HepG2 (cell line): ENCODE measurements around the gene AHCY. TPM values are rescaled to one million over a fixed set of nuclear protein-coding genes. Genes with fewer than 3 reads are reported as not detected.

Source experiments
- KAT8 ChIP-seq: IDR thresholded peaks from 2 replicates; pipeline ENCODE4 v1.6.1; 2016; ENCODE audit warnings: missing genetic modification reagents, missing compliant biosample characterization
- MZF1 ChIP-seq: sonication (generic); formaldehyde crosslinking; IDR thresholded peaks from 2 replicates; pipeline ENCODE4 v1.8.1; 2023; ENCODE audit warnings: mild to moderate bottlenecking, missing genetic modification reagents, borderline replicate concordance
- RBM22 ChIP-seq: fragments of 200-400 bp; formaldehyde crosslinking; optimal IDR thresholded peaks from 2 replicates; pipeline ENCODE3; 2017; ENCODE audit warnings: mild to moderate bottlenecking, low read length, moderate library complexity
- SMARCE1 ChIP-seq: fragments of 450-650 bp; IDR thresholded peaks from 2 replicates; pipeline ENCODE4 v1.6.1; 2017; ENCODE audit warnings: borderline replicate concordance
- TAF15 ChIP-seq: fragments of 200-400 bp; formaldehyde crosslinking; IDR thresholded peaks from one replicate; pipeline ENCODE4 v1.6.1; 2018; ENCODE audit warnings: mild to moderate bottlenecking, low read depth, low read length; ENCODE audit not compliant: poor library complexity, severe bottlenecking
- ZBTB21 ChIP-seq: sonication (generic); formaldehyde crosslinking; IDR thresholded peaks from 2 replicates; pipeline ENCODE4 v1.4.0; 2020; ENCODE audit warnings: missing genetic modification reagents
- ZNF30 ChIP-seq: sonication (generic); formaldehyde crosslinking; IDR thresholded peaks from 2 replicates; pipeline ENCODE4 v1.5.0; 2020; ENCODE audit warnings: mild to moderate bottlenecking, missing genetic modification reagents
- ZNF430 ChIP-seq: sonication (generic); formaldehyde crosslinking; IDR thresholded peaks from 2 replicates; pipeline ENCODE4 v1.9.0; 2021; ENCODE audit warnings: mild to moderate bottlenecking, missing genetic modification reagents
- ZNF720 ChIP-seq: sonication (generic); formaldehyde crosslinking; IDR thresholded peaks from 2 replicates; pipeline ENCODE4 v1.4.0; 2020; ENCODE audit warnings: missing genetic modification reagents
- ZNF747 ChIP-seq: sonication (generic); formaldehyde crosslinking; IDR thresholded peaks from 2 replicates; pipeline ENCODE4 v1.8.1; 2023; ENCODE audit warnings: missing genetic modification reagents, mild to moderate bottlenecking, borderline replicate concordance
- polyA plus RNA-seq, 8 experiments: library from polyadenylated mRNA; depleted of rRNA in 3 of 8; stranded (reverse) in 7 of 8; unstranded in 1 of 8; fragments of >200 nt; fragmentation: Illumina TruSeq in 4 of 8; extraction: Trizol in 4 of 8; gene quantifications; 2 replicates each; pipeline versions ENCODE4 v1.2.1 to v1.2.3, GENCODE V29; 2011 to 2016; ENCODE audit warnings: low read depth in 4 of 8, missing spikeins in 1 of 8, mixed read lengths in 1 of 8; ENCODE audit not compliant: insufficient read depth in 1 of 8
- total RNA-seq, 5 experiments: library from RNA; depleted of rRNA; stranded (reverse); fragments of >200 nt; fragmentation: Illumina TruSeq; extraction: Trizol; gene quantifications; 2 replicates each; pipeline ENCODE4 v1.2.3, GENCODE V29; 2016; ENCODE audit warnings: low read depth in 1 of 5
- TF ChIP-seq, protein P1 (sequence below): sonication (generic); formaldehyde crosslinking; IDR thresholded peaks from 2 replicates; pipeline ENCODE4 v1.4.0; 2020; ENCODE audit warnings: low read depth, mild to moderate bottlenecking, missing genetic modification reagents
- TF ChIP-seq, protein P2 (sequence below): sonication (generic); formaldehyde crosslinking; IDR thresholded peaks from 2 replicates; pipeline ENCODE4 v1.4.0; 2020; ENCODE audit warnings: missing genetic modification reagents
- TF ChIP-seq, protein P3 (sequence below): sonication (generic); formaldehyde crosslinking; IDR thresholded peaks from 2 replicates; pipeline ENCODE4 v1.4.0; 2020; ENCODE audit warnings: mild to moderate bottlenecking, missing genetic modification reagents
- TF ChIP-seq, protein P4 (sequence below): IDR thresholded peaks from 2 replicates; pipeline ENCODE4 v1.6.1; 2016; ENCODE audit warnings: low read depth, missing genetic modification reagents, missing compliant biosample characterization

The AHCY gene
- total and polyA plus RNA-seq, 2 of the 13 experiments (the other 11 are each of a cell fraction or from before 2014, with no cell fraction given) = 407 to 419 TPM

DNA sequence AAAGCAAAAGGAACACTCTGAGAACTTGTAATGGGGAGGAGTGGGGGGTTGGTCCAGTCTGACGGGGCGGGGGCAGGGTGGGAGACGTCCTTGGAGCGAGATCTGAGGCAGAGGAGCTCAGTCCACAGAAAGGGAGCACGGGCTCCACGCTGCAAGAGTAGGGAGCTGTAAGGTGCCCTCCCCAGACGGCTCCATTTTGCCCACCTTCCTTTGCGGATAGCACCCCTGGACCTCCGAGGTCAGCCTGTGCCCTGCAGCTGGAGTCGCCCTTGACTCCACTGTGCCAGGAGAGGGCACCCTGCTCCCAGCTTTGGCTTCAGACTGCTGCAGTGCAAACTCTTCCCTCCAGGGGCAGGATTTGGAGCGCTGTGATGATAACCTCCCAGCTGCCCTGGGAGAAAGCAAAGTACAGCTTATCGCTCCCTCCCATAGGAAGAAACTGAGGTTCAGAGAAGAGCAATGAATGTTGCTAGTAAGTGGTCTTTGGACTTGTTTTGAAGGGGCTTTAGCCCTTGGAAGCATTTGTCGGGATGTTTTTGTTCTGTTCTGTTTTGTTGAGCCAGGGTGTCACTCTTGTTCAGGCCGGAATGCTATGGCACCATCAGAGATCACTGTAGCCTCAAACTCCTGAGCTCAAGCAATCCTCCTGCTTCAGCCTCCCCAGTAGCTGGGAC is 9.5 kb upstream of the AHCY start (continued):
- TF ChIP-seq, protein P1, sequence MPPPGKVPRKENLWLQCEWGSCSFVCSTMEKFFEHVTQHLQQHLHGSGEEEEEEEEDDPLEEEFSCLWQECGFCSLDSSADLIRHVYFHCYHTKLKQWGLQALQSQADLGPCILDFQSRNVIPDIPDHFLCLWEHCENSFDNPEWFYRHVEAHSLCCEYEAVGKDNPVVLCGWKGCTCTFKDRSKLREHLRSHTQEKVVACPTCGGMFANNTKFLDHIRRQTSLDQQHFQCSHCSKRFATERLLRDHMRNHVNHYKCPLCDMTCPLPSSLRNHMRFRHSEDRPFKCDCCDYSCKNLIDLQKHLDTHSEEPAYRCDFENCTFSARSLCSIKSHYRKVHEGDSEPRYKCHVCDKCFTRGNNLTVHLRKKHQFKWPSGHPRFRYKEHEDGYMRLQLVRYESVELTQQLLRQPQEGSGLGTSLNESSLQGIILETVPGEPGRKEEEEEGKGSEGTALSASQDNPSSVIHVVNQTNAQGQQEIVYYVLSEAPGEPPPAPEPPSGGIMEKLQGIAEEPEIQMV = peak; percentile 90
- TF ChIP-seq TAF15 = no peak
- TF ChIP-seq, protein P2, sequence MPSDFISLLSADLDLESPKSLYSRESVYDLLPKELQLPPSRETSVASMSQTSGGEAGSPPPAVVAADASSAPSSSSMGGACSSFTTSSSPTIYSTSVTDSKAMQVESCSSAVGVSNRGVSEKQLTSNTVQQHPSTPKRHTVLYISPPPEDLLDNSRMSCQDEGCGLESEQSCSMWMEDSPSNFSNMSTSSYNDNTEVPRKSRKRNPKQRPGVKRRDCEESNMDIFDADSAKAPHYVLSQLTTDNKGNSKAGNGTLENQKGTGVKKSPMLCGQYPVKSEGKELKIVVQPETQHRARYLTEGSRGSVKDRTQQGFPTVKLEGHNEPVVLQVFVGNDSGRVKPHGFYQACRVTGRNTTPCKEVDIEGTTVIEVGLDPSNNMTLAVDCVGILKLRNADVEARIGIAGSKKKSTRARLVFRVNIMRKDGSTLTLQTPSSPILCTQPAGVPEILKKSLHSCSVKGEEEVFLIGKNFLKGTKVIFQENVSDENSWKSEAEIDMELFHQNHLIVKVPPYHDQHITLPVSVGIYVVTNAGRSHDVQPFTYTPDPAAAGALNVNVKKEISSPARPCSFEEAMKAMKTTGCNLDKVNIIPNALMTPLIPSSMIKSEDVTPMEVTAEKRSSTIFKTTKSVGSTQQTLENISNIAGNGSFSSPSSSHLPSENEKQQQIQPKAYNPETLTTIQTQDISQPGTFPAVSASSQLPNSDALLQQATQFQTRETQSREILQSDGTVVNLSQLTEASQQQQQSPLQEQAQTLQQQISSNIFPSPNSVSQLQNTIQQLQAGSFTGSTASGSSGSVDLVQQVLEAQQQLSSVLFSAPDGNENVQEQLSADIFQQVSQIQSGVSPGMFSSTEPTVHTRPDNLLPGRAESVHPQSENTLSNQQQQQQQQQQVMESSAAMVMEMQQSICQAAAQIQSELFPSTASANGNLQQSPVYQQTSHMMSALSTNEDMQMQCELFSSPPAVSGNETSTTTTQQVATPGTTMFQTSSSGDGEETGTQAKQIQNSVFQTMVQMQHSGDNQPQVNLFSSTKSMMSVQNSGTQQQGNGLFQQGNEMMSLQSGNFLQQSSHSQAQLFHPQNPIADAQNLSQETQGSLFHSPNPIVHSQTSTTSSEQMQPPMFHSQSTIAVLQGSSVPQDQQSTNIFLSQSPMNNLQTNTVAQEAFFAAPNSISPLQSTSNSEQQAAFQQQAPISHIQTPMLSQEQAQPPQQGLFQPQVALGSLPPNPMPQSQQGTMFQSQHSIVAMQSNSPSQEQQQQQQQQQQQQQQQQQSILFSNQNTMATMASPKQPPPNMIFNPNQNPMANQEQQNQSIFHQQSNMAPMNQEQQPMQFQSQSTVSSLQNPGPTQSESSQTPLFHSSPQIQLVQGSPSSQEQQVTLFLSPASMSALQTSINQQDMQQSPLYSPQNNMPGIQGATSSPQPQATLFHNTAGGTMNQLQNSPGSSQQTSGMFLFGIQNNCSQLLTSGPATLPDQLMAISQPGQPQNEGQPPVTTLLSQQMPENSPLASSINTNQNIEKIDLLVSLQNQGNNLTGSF (CRISPR knock-in tag) = no peak; the same call in 1 of the 2 replicates
- TF ChIP-seq ZNF720 (CRISPR knock-in tag) = peak; percentile 58; the same call in 1 of the 2 replicates
- TF ChIP-seq, protein P3, sequence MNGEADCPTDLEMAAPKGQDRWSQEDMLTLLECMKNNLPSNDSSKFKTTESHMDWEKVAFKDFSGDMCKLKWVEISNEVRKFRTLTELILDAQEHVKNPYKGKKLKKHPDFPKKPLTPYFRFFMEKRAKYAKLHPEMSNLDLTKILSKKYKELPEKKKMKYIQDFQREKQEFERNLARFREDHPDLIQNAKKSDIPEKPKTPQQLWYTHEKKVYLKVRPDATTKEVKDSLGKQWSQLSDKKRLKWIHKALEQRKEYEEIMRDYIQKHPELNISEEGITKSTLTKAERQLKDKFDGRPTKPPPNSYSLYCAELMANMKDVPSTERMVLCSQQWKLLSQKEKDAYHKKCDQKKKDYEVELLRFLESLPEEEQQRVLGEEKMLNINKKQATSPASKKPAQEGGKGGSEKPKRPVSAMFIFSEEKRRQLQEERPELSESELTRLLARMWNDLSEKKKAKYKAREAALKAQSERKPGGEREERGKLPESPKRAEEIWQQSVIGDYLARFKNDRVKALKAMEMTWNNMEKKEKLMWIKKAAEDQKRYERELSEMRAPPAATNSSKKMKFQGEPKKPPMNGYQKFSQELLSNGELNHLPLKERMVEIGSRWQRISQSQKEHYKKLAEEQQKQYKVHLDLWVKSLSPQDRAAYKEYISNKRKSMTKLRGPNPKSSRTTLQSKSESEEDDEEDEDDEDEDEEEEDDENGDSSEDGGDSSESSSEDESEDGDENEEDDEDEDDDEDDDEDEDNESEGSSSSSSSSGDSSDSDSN (CRISPR knock-in tag) = peak; percentile 52
- TF ChIP-seq ZNF30 (CRISPR knock-in tag) = no peak; the same call in 1 of the 2 replicates
- peak; percentile 34; the same call in 1 of the 2 replicates for TF ChIP-seq ZNF430 (CRISPR knock-in tag)
- peak; percentile 56 for TF ChIP-seq RBM22
- peak; percentile 79 for TF ChIP-seq KAT8 (CRISPR knock-in tag)
- peak; percentile 46; the same call in 1 of the 2 replicates for TF ChIP-seq MZF1 (CRISPR knock-in tag)
- TF ChIP-seq, protein P4, sequence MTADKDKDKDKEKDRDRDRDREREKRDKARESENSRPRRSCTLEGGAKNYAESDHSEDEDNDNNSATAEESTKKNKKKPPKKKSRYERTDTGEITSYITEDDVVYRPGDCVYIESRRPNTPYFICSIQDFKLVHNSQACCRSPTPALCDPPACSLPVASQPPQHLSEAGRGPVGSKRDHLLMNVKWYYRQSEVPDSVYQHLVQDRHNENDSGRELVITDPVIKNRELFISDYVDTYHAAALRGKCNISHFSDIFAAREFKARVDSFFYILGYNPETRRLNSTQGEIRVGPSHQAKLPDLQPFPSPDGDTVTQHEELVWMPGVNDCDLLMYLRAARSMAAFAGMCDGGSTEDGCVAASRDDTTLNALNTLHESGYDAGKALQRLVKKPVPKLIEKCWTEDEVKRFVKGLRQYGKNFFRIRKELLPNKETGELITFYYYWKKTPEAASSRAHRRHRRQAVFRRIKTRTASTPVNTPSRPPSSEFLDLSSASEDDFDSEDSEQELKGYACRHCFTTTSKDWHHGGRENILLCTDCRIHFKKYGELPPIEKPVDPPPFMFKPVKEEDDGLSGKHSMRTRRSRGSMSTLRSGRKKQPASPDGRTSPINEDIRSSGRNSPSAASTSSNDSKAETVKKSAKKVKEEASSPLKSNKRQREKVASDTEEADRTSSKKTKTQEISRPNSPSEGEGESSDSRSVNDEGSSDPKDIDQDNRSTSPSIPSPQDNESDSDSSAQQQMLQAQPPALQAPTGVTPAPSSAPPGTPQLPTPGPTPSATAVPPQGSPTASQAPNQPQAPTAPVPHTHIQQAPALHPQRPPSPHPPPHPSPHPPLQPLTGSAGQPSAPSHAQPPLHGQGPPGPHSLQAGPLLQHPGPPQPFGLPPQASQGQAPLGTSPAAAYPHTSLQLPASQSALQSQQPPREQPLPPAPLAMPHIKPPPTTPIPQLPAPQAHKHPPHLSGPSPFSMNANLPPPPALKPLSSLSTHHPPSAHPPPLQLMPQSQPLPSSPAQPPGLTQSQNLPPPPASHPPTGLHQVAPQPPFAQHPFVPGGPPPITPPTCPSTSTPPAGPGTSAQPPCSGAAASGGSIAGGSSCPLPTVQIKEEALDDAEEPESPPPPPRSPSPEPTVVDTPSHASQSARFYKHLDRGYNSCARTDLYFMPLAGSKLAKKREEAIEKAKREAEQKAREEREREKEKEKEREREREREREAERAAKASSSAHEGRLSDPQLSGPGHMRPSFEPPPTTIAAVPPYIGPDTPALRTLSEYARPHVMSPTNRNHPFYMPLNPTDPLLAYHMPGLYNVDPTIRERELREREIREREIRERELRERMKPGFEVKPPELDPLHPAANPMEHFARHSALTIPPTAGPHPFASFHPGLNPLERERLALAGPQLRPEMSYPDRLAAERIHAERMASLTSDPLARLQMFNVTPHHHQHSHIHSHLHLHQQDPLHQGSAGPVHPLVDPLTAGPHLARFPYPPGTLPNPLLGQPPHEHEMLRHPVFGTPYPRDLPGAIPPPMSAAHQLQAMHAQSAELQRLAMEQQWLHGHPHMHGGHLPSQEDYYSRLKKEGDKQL (CRISPR knock-in tag) = peak; percentile 29; the same call in 1 of the 2 replicates
- TF ChIP-seq SMARCE1 = no peak
- TF ChIP-seq ZBTB21 (CRISPR knock-in tag) = peak; percentile 59
- TF ChIP-seq ZNF747 (CRISPR knock-in tag) = peak; percentile 91; the same call in 1 of the 2 replicates
